ENCODE data around the gene SNRPA.

The SNRPA gene

GRCh38 chr19:40721936-40722661 lies 28.9 kb upstream of the SNRPA start:
- H3K36me3 ChIP-seq (ENCODE audit: insufficient read depth, low read length), result no peaks in the 10 kb centered on the region
- peaks cover 15% of the 10 kb centered on the region for H3K79me2 ChIP-seq (ENCODE audit: insufficient read depth, low read length)
- H3K4me2 ChIP-seq (ENCODE audit: low read depth, low read length, poor library complexity, severe bottlenecking), result no peak overlapping the region

GRCh38 chr19:40723661-40724254 lies 27.2 kb upstream of the SNRPA start:
- H3K79me2 ChIP-seq (ENCODE audit: insufficient read depth, low read length), result no peaks in the 10 kb centered on the region

More at GRCh38 chr19:40721936-40722661, 28.9 kb upstream of the SNRPA start:
- Histone ChIP-seq H3K4me1 (ENCODE audit: insufficient read depth, low read length, poor library complexity, severe bottlenecking) (peaks cover 21% of the 10 kb centered on the region), H3K9ac (ENCODE audit: low read depth, low read length, poor library complexity, severe bottlenecking) (no peak overlapping the region), H3K9me3 (ENCODE audit: insufficient read depth, low read depth, low read length) (no peaks in the 10 kb centered on the region), H4K20me1 (ENCODE audit: insufficient read depth, low read length, poor library complexity, severe bottlenecking) (no peaks in the 10 kb centered on the region), H3K27me3 (ENCODE audit: insufficient read depth, low read length, poor library complexity, severe bottlenecking) (no peaks in the 10 kb centered on the region), H3F3A (ENCODE audit: low read depth) (no peaks in the 10 kb centered on the region), H2AFZ (ENCODE audit: low read length) (no peak overlapping the region), H3K4me3 (ENCODE audit: low read length, poor library complexity, severe bottlenecking) (no peak overlapping the region), H3K9me2 (replicated peaks; ENCODE audit: low read depth, low read length) (no peaks in the 10 kb centered on the region)
- TF ChIP-seq CTCF (conservative IDR thresholded peaks at IDR 0.05; ENCODE audit: low read length), result no peak
- TF ChIP-seq EZH2phosphoT487 (IDR thresholded peaks at IDR 0.05; ENCODE audit: borderline replicate concordance), result no peak

GRCh38 chr19:40724315-40724714 lies 26.7 kb upstream of the SNRPA start:
- H3K9me3 ChIP-seq (ENCODE audit: insufficient read depth, low read depth, low read length), result no peaks in the 10 kb centered on the region
- TF ChIP-seq CTCF (conservative IDR thresholded peaks at IDR 0.05; ENCODE audit: low read length), result no peak
- no peak for TF ChIP-seq EZH2phosphoT487 (IDR thresholded peaks at IDR 0.05; ENCODE audit: borderline replicate concordance)
- H3K27me3 ChIP-seq (ENCODE audit: insufficient read depth, low read length, poor library complexity, severe bottlenecking), result no peaks in the 10 kb centered on the region
- H3K4me3 ChIP-seq (ENCODE audit: low read length, poor library complexity, severe bottlenecking), result no peak overlapping the region
- H4K20me1 ChIP-seq (ENCODE audit: insufficient read depth, low read length, poor library complexity, severe bottlenecking), result no peaks in the 10 kb centered on the region
- no peaks in the 10 kb centered on the region for H3F3A ChIP-seq (ENCODE audit: low read depth)
- no peak overlapping the region for H3K4me2 ChIP-seq (ENCODE audit: low read depth, low read length, poor library complexity, severe bottlenecking)
- no peak overlapping the region for H3K9ac ChIP-seq (ENCODE audit: low read depth, low read length, poor library complexity, severe bottlenecking)
- no peaks in the 10 kb centered on the region for H3K9me2 ChIP-seq (replicated peaks; ENCODE audit: low read depth, low read length)
- H3K4me1 ChIP-seq (ENCODE audit: insufficient read depth, low read length, poor library complexity, severe bottlenecking), result peaks cover under 1% of the 10 kb centered on the region
- H3K79me2 ChIP-seq (ENCODE audit: insufficient read depth, low read length), result no peaks in the 10 kb centered on the region
- H2AFZ ChIP-seq (ENCODE audit: low read length), result no peak overlapping the region
- H3K36me3 ChIP-seq (ENCODE audit: insufficient read depth, low read length), result no peaks in the 10 kb centered on the region

More at GRCh38 chr19:40723661-40724254, 27.2 kb upstream of the SNRPA start:
- no peaks in the 10 kb centered on the region for H3K36me3 ChIP-seq (ENCODE audit: insufficient read depth, low read length)
- no peak for TF ChIP-seq CTCF (conservative IDR thresholded peaks at IDR 0.05; ENCODE audit: low read length)
- TF ChIP-seq EZH2phosphoT487 (IDR thresholded peaks at IDR 0.05; ENCODE audit: borderline replicate concordance), result no peak
- H3K9me3 ChIP-seq (ENCODE audit: insufficient read depth, low read depth, low read length), result no peaks in the 10 kb centered on the region
- no peaks in the 10 kb centered on the region for H4K20me1 ChIP-seq (ENCODE audit: insufficient read depth, low read length, poor library complexity, severe bottlenecking)
- H3K4me2 ChIP-seq (ENCODE audit: low read depth, low read length, poor library complexity, severe bottlenecking), result no peak overlapping the region
- no peaks in the 10 kb centered on the region for H3K9me2 ChIP-seq (replicated peaks; ENCODE audit: low read depth, low read length)
- no peaks in the 10 kb centered on the region for H3K27me3 ChIP-seq (ENCODE audit: insufficient read depth, low read length, poor library complexity, severe bottlenecking)
- peaks cover 6% of the 10 kb centered on the region for H3K4me1 ChIP-seq (ENCODE audit: insufficient read depth, low read length, poor library complexity, severe bottlenecking)
- H2AFZ ChIP-seq (ENCODE audit: low read length), result no peak overlapping the region
- no peaks in the 10 kb centered on the region for H3F3A ChIP-seq (ENCODE audit: low read depth)
- no peak overlapping the region for H3K4me3 ChIP-seq (ENCODE audit: low read length, poor library complexity, severe bottlenecking)
- no peak overlapping the region for H3K9ac ChIP-seq (ENCODE audit: low read depth, low read length, poor library complexity, severe bottlenecking)

Measured in Loucy (cell line).